Type B pancreatic cell (in vitro differentiated cells): ENCODE data around the gene EPS15. TPM values are rescaled to one million over a fixed set of nuclear protein-coding genes. Genes with fewer than 3 reads are reported as not detected.

Source experiments
- DNase-seq: peaks from one replicate; pipeline ENCODE4 v3.0.0; 2021; ENCODE audit warnings: mixed read lengths; ENCODE audit not compliant: unreplicated experiment; ENCODE audit errors: extremely low spot score
- H3K27ac Mint-ChIP-seq: 2 replicates; pipeline ENCODE4 v1.8.0; 2021; ENCODE audit warnings: mild to moderate bottlenecking, mixed read lengths
- H3K27me3 Mint-ChIP-seq: 2 replicates; pipeline ENCODE4 v1.8.0; 2021; ENCODE audit warnings: mixed read lengths
- H3K36me3 Mint-ChIP-seq: 2 replicates; pipeline ENCODE4 v1.8.0; 2021; ENCODE audit warnings: mixed read lengths
- H3K4me1 Mint-ChIP-seq: one replicate; pipeline ENCODE4 v1.8.0; 2021; ENCODE audit warnings: mixed read lengths; ENCODE audit not compliant: unreplicated experiment
- H3K4me3 Mint-ChIP-seq: 2 replicates; pipeline ENCODE4 v1.8.0; 2021; ENCODE audit warnings: mild to moderate bottlenecking, mixed read lengths
- H3K9me3 Mint-ChIP-seq: 2 replicates; pipeline ENCODE4 v1.8.0; 2021; ENCODE audit warnings: mixed read lengths
- total RNA-seq: library from RNA; stranded (reverse); gene quantifications from 2 replicates; pipeline ENCODE4 v1.2.1, GENCODE V29; 2021; ENCODE audit warnings: low replicate concordance
- TF ChIP-seq, protein P1 (sequence below): fragments of 200-600 bp; sonication (generic); conservative IDR thresholded peaks from 2 replicates; pipeline ENCODE4 v1.5.0; 2021; ENCODE audit warnings: antibody characterized with exemption, mild to moderate bottlenecking

EPS15 gene
- total RNA-seq, 1 donor from 2014 or later: 49.4 TPM

GRCh38 chr1:51305371-51305823, 213.7 kb downstream of the EPS15 start:
- Mint-ChIP-seq H3K27ac (no peak overlapping the region), H3K9me3 (no peaks in the 10 kb centered on the region), H3K4me3 (no peak overlapping the region), H3K36me3 (no peaks in the 10 kb centered on the region), H3K27me3 (no peaks in the 10 kb centered on the region), H3K4me1 (no peaks in the 10 kb centered on the region)
- TF ChIP-seq, protein P1, sequence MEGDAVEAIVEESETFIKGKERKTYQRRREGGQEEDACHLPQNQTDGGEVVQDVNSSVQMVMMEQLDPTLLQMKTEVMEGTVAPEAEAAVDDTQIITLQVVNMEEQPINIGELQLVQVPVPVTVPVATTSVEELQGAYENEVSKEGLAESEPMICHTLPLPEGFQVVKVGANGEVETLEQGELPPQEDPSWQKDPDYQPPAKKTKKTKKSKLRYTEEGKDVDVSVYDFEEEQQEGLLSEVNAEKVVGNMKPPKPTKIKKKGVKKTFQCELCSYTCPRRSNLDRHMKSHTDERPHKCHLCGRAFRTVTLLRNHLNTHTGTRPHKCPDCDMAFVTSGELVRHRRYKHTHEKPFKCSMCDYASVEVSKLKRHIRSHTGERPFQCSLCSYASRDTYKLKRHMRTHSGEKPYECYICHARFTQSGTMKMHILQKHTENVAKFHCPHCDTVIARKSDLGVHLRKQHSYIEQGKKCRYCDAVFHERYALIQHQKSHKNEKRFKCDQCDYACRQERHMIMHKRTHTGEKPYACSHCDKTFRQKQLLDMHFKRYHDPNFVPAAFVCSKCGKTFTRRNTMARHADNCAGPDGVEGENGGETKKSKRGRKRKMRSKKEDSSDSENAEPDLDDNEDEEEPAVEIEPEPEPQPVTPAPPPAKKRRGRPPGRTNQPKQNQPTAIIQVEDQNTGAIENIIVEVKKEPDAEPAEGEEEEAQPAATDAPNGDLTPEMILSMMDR: no peak
- DNase-seq: no peak

DNA sequence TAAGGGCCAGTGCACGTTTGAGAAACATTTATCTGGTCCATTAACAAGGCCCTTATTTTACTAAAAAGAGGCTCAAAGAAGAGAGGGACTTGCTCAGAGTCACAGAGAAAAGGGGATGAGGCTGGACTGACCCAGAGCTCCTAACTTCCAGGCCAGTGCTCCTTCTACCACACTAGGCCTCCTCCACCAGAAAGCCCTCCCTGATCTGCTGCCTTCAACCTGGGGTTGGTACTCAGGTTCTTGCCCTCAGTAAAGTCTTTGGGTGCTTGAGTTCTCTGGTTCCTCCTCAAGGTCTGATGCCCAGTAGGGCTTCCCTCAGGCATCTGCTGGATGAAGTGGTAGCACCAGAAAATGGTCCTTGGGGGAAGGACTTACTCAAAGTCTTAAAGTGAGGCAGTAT, 214.7 kb downstream of the EPS15 start:
- Mint-ChIP-seq H3K9me3 (no peaks in the 10 kb centered on the region), H3K36me3 (no peaks in the 10 kb centered on the region), H3K27me3 (no peaks in the 10 kb centered on the region), H3K27ac (no peak overlapping the region), H3K4me3 (no peak overlapping the region), H3K4me1 (no peaks in the 10 kb centered on the region)
- TF ChIP-seq, protein P1: no peak
- no peak for DNase-seq

Other genes starting within 250 kb of the EPS15 start
- 16.3 and 21.1 TPM in 2 replicates for gene TTC39A, start 188.7 kb downstream of the EPS15 start, total RNA-seq
- 84.9 and 88.3 TPM in 2 replicates for gene OSBPL9, start 97.8 kb upstream of the EPS15 start, total RNA-seq